H9 (cell line): Measurements from ENCODE around the gene TOMM22. TPM values are rescaled to one million over a fixed set of nuclear protein-coding genes. Genes with fewer than 3 reads are reported as not detected.

Source experiments
- DNase-seq: peaks from one replicate; pipeline ENCODE4 v3.0.0-alpha.2; 2017
- H2AFZ ChIP-seq: one replicate; pipeline ENCODE4 v1.6.1; 2013; ENCODE audit warnings: mild to moderate bottlenecking, low read length, control low read depth, moderate library complexity
- H2AK5ac ChIP-seq: 2 replicates; pipeline ENCODE4 v1.6.1; 2013; ENCODE audit warnings: low read length, control low read depth, mixed read lengths; ENCODE audit not compliant: insufficient read length
- H2BK120ac ChIP-seq: one replicate; pipeline ENCODE4 v1.6.1; 2013; ENCODE audit warnings: low read depth, mild to moderate bottlenecking, low read length, control low read depth, inconsistent platforms; ENCODE audit not compliant: poor library complexity, severe bottlenecking
- H2BK12ac ChIP-seq: 2 replicates; pipeline ENCODE4 v1.6.1; 2013; ENCODE audit warnings: low read length, control low read depth, mixed read lengths, low read depth; ENCODE audit not compliant: insufficient read length
- H2BK15ac ChIP-seq: 2 replicates; pipeline ENCODE4 v1.6.1; 2013; ENCODE audit warnings: low read depth, low read length, control low read depth
- H2BK20ac ChIP-seq: one replicate; pipeline ENCODE4 v1.6.1; 2013; ENCODE audit warnings: low read depth, mild to moderate bottlenecking, low read length, control low read depth, inconsistent platforms; ENCODE audit not compliant: poor library complexity, severe bottlenecking
- H2BK5ac ChIP-seq: 2 replicates; pipeline ENCODE4 v1.6.1; 2013; ENCODE audit warnings: low read length, control low read depth, mixed read lengths; ENCODE audit not compliant: insufficient read length
- H3K14ac ChIP-seq: 2 replicates; pipeline ENCODE4 v1.6.1; 2013; ENCODE audit warnings: low read length, control low read depth; ENCODE audit not compliant: insufficient read depth
- H3K18ac ChIP-seq: 2 replicates; pipeline ENCODE4 v1.6.1; 2013; ENCODE audit warnings: low read depth, mild to moderate bottlenecking, mixed read lengths, low read length, control low read depth; ENCODE audit not compliant: insufficient read length
- H3K23ac ChIP-seq: 2 replicates; pipeline ENCODE4 v1.6.1; 2013; ENCODE audit warnings: low read length, control low read depth, mixed read lengths, low read depth; ENCODE audit not compliant: insufficient read length
- H3K23me2 ChIP-seq: 2 replicates; pipeline ENCODE4 v1.6.1; 2013; ENCODE audit warnings: low read depth, mild to moderate bottlenecking, mixed read lengths, low read length, control low read depth; ENCODE audit not compliant: insufficient read length, poor library complexity, severe bottlenecking
- H3K27ac ChIP-seq: 2 replicates; pipeline ENCODE4 v1.5.1; 2013; ENCODE audit warnings: low read length, control low read depth, mixed read lengths, low read depth; ENCODE audit not compliant: insufficient read length
- H3K27me3 ChIP-seq: 2 replicates; pipeline ENCODE4 v1.6.1; 2013; ENCODE audit warnings: low read length, control low read depth, inconsistent platforms; ENCODE audit not compliant: insufficient read depth
- H3K4ac ChIP-seq: 2 replicates; pipeline ENCODE4 v1.6.1; 2013; ENCODE audit warnings: low read depth, mild to moderate bottlenecking, control low read depth, inconsistent platforms, low read length, moderate library complexity
- H3K4me1 ChIP-seq: 2 replicates; pipeline ENCODE4 v1.6.1; 2013; ENCODE audit warnings: low read length, control low read depth, inconsistent platforms; ENCODE audit not compliant: insufficient read depth
- H3K4me2 ChIP-seq: 2 replicates; pipeline ENCODE4 v1.6.1; 2013; ENCODE audit warnings: low read length, control low read depth, mixed read lengths; ENCODE audit not compliant: insufficient read length, insufficient read depth
- H3K56ac ChIP-seq: 2 replicates; pipeline ENCODE4 v1.6.1; 2013; ENCODE audit warnings: low read depth, mild to moderate bottlenecking, mixed read lengths, low read length, control low read depth; ENCODE audit not compliant: insufficient read length
- H3K79me1 ChIP-seq: 2 replicates; pipeline ENCODE4 v1.6.1; 2013; ENCODE audit warnings: low read depth, mild to moderate bottlenecking, moderate library complexity, low read length, control low read depth, inconsistent platforms; ENCODE audit not compliant: insufficient read depth, poor library complexity, severe bottlenecking
- H3K79me2 ChIP-seq: 2 replicates; pipeline ENCODE4 v1.6.1; 2013; ENCODE audit warnings: low read length, control low read depth, inconsistent platforms; ENCODE audit not compliant: insufficient read depth
- H3K9ac ChIP-seq: 2 replicates; pipeline ENCODE4 v1.6.1; 2013; ENCODE audit warnings: low read length, control low read depth, mixed read lengths; ENCODE audit not compliant: insufficient read length; ENCODE audit errors: extremely low read depth
- H3K9me3 ChIP-seq: one replicate; pipeline ENCODE4 v1.6.1; 2013; ENCODE audit warnings: low read depth, low read length, inconsistent platforms; ENCODE audit not compliant: control insufficient read depth
- H3T11ph ChIP-seq: one replicate; pipeline ENCODE4 v1.6.1; 2013; ENCODE audit warnings: mild to moderate bottlenecking, low read length, control low read depth, inconsistent platforms
- H4K20me1 ChIP-seq: one replicate; pipeline ENCODE4 v1.6.1; 2013; ENCODE audit not compliant: control insufficient read depth, insufficient read length, insufficient read depth
- H4K5ac ChIP-seq: 2 replicates; pipeline ENCODE4 v1.6.1; 2013; ENCODE audit warnings: low read depth, mild to moderate bottlenecking, mixed read lengths, low read length, control low read depth; ENCODE audit not compliant: insufficient read length
- H4K8ac ChIP-seq: replicated peaks from 2 replicates; pipeline ENCODE4 v1.6.1; 2013; ENCODE audit warnings: low read length, control low read depth, mixed read lengths, low read depth; ENCODE audit not compliant: insufficient read length
- H4K91ac ChIP-seq: 2 replicates; pipeline ENCODE4 v1.6.1; 2013; ENCODE audit warnings: low read depth, mild to moderate bottlenecking, moderate library complexity, mixed read lengths, low read length, control low read depth; ENCODE audit not compliant: insufficient read length
- H3K27ac Mint-ChIP-seq, 3 experiments: 2 replicates in 2 of 3; 3 replicates in 1 of 3; pipeline ENCODE4 v1.8.0; 2020 to 2021; ENCODE audit warnings: mixed read lengths in 3 of 3, mild to moderate bottlenecking in 1 of 3, moderate library complexity in 1 of 3
- H3K27me3 Mint-ChIP-seq: 2 replicates; pipeline ENCODE4 v1.8.0; 2021; ENCODE audit warnings: low read depth, mild to moderate bottlenecking, moderate library complexity, mixed read lengths
- H3K36me3 Mint-ChIP-seq, 3 experiments: 2 replicates in 2 of 3; 3 replicates in 1 of 3; pipeline ENCODE4 v1.8.0; 2020 to 2021; ENCODE audit warnings: low read depth in 3 of 3, mixed read lengths in 3 of 3; ENCODE audit not compliant: insufficient read depth in 1 of 3
- H3K4me1 Mint-ChIP-seq, 2 experiments: 2 replicates each; pipeline ENCODE4 v1.8.0; 2020; ENCODE audit warnings: mixed read lengths in 2 of 2
- H3K4me3 Mint-ChIP-seq, 2 experiments: 2 replicates in 1 of 2; 3 replicates in 1 of 2; pipeline ENCODE4 v1.8.0; 2020 to 2021; ENCODE audit warnings: mild to moderate bottlenecking in 2 of 2, mixed read lengths in 2 of 2, moderate library complexity in 1 of 2
- H3K9me3 Mint-ChIP-seq, 2 experiments: 2 replicates in 1 of 2; 3 replicates in 1 of 2; pipeline ENCODE4 v1.8.0; 2020; ENCODE audit warnings: mild to moderate bottlenecking in 2 of 2, mixed read lengths in 2 of 2, moderate library complexity in 1 of 2
- CTCF ChIP-seq: fragments of 200-600 bp; sonication (generic); conservative IDR thresholded peaks from 3 replicates; pipeline ENCODE4 v1.8.0; 2021; ENCODE audit warnings: antibody characterized with exemption, mild to moderate bottlenecking
- WGBS: extraction: QIAGEN DNeasy Blood & Tissue Kit; methylation state at CpG from one replicate; pipeline ENCODE4 v1.1.7; 2013; ENCODE audit warnings: missing lambda C conversion rate, low lambda C conversion rate, mixed read lengths; ENCODE audit not compliant: insufficient read length; ENCODE audit errors: extremely low coverage; 5-methylcytosine and 5-hydroxymethylcytosine counted together
- total RNA-seq: library from RNA; stranded (reverse); gene quantifications from 2 replicates; pipeline ENCODE4 v1.2.1, GENCODE V29; 2021

TOMM22 gene
- total RNA-seq, 1 experiment from 2014 or later: 128 TPM

- no peak overlapping the region for H3K27ac ChIP-seq
- H3K23ac ChIP-seq: no peak overlapping the region
- no peak overlapping the region for H4K91ac ChIP-seq
- TF ChIP-seq CTCF: no peak
- peaks cover 14% of the 10 kb centered on the region for H3K4me1 ChIP-seq
- H2BK12ac ChIP-seq: no peak overlapping the region
- WGBS: no CpG with 5 or more reads among the region's 3 CpGs
- no peak overlapping the region for H3K14ac ChIP-seq
- H3K36me3 Mint-ChIP-seq: peaks cover 7 to 37% (median 31%) of the 10 kb centered on the region in 3 experiments; a peak in 6 of 7 replicates
- H3K18ac ChIP-seq: no peak overlapping the region
- peaks cover 46% of the 10 kb centered on the region; the same call in 1 of the 2 replicates for H3K79me2 ChIP-seq
- no peak overlapping the region for H2AFZ ChIP-seq
- peaks cover 6% of the 10 kb centered on the region for H3K23me2 ChIP-seq
- no peaks in the 10 kb centered on the region for H4K20me1 ChIP-seq
- peaks cover 48 to 55% of the 10 kb centered on the region in 2 experiments for H3K4me1 Mint-ChIP-seq
- no peak overlapping the region for H3T11ph ChIP-seq
- no peaks in the 10 kb centered on the region for H3K9me3 ChIP-seq
- H3K4me3 Mint-ChIP-seq: no peak overlapping the region
- H2BK20ac ChIP-seq: no peak overlapping the region
- H3K27me3 Mint-ChIP-seq: no peaks in the 10 kb centered on the region
- H2BK15ac ChIP-seq: no peak overlapping the region
- H2AK5ac ChIP-seq: no peak overlapping the region
- no peak overlapping the region for H2BK120ac ChIP-seq
- no peak overlapping the region for H4K8ac ChIP-seq
- H3K4me2 ChIP-seq: no peak overlapping the region
- no peak for DNase-seq
- H3K79me1 ChIP-seq: peaks cover 10% of the 10 kb centered on the region
- no peak overlapping the region for H4K5ac ChIP-seq
- H3K56ac ChIP-seq: no peak overlapping the region
- H2BK5ac ChIP-seq: no peak overlapping the region
- H3K9ac ChIP-seq: no peak overlapping the region
- H3K9me3 Mint-ChIP-seq: no peaks in the 10 kb centered on the region
- no peak overlapping the region for H3K27ac Mint-ChIP-seq
- H3K4ac ChIP-seq: no peak overlapping the region
- no peaks in the 10 kb centered on the region for H3K27me3 ChIP-seq
Measured at GRCh38 chr22:38710351-38710750, 28.6 kb downstream of the TOMM22 start.
